ENCODE measurements around the gene CYREN. TPM values are rescaled to one million over a fixed set of nuclear protein-coding genes. Genes with fewer than 3 reads are reported as not detected.

The CYREN gene
- total and polyA plus RNA-seq, 2 of the 13 experiments (the other 11 are each of a cell fraction or from before 2014, with no cell fraction given), result 20.7 to 60.7 TPM

- TF ChIP-seq ZNF354B (CRISPR knock-in tag; IDR thresholded peaks at IDR 0.05), result no peak
- peak; percentile 61 for TF ChIP-seq RXRB (CRISPR knock-in tag; IDR thresholded peaks at IDR 0.05; ENCODE audit: borderline replicate concordance)
- peak; percentile 85 for TF ChIP-seq ARID4A (CRISPR knock-in tag; IDR thresholded peaks at IDR 0.05; ENCODE audit: borderline replicate concordance)
- TF ChIP-seq EED (CRISPR knock-in tag; IDR thresholded peaks at IDR 0.05), result no peak; the same call in 1 of the 2 replicates
- no peak for TF ChIP-seq TEAD2 (CRISPR knock-in tag; IDR thresholded peaks at IDR 0.05)
- TF ChIP-seq RAD51 (IDR thresholded peaks at IDR 0.05; ENCODE audit: borderline replicate concordance), result no peak
- peak; percentile 70; the same call in 1 of the 2 replicates for TF ChIP-seq ZZZ3 (CRISPR knock-in tag; IDR thresholded peaks at IDR 0.05; ENCODE audit: borderline replicate concordance)
- TF ChIP-seq SKI (IDR thresholded peaks at IDR 0.05; ENCODE audit: partially characterized antibody), result peak; percentile 80
- TF ChIP-seq ZNF431 (CRISPR knock-in tag; IDR thresholded peaks at IDR 0.05; ENCODE audit: borderline replicate concordance, low read depth), result 0 out of 2 replicates have a peak, but pooled peaks have one; percentile 76
- peak; percentile 55 for TF ChIP-seq MXD4 (CRISPR knock-in tag; IDR thresholded peaks at IDR 0.05)
- TF ChIP-seq SNRNP70 (IDR thresholded peaks at IDR 0.05; ENCODE audit: low read depth, low read length), result no peak
- no peak for TF ChIP-seq CENPT (CRISPR knock-in tag; IDR thresholded peaks at IDR 0.05; ENCODE audit: low read depth)
- TF ChIP-seq GATAD1 (CRISPR knock-in tag; IDR thresholded peaks at IDR 0.05), result peak; percentile 89
- TF ChIP-seq ZMYM2 (CRISPR knock-in tag; IDR thresholded peaks at IDR 0.05), result peak; percentile 82
- no peak for TF ChIP-seq ZC3H4 (CRISPR knock-in tag; IDR thresholded peaks at IDR 0.05; ENCODE audit: borderline replicate concordance)
- no peak for TF ChIP-seq ZNF841 (CRISPR knock-in tag; IDR thresholded peaks at IDR 0.05; ENCODE audit: borderline replicate concordance)
- TF ChIP-seq ZNF569 (CRISPR knock-in tag; IDR thresholded peaks at IDR 0.05; ENCODE audit: borderline replicate concordance), result no peak
- no peak for TF ChIP-seq MAFK (conservative IDR thresholded peaks at IDR 0.05 in 1 of 2, IDR thresholded peaks at IDR 0.05 in 1 of 2; ENCODE audit: low read length in 2 of 2)
- no peak; the same call in 1 of the 2 replicates for TF ChIP-seq TARDBP (CRISPR knock-in tag; IDR thresholded peaks at IDR 0.05)
- TF ChIP-seq DZIP1 (CRISPR knock-in tag; IDR thresholded peaks at IDR 0.05), result peak; percentile 83; the same call in 1 of the 2 replicates
- no peak for TF ChIP-seq ZNF484 (CRISPR knock-in tag; IDR thresholded peaks at IDR 0.05; ENCODE audit: borderline replicate concordance, low read depth)
- peak; percentile 99 for TF ChIP-seq GABPB1 (CRISPR knock-in tag; IDR thresholded peaks at IDR 0.05)
- TF ChIP-seq CEBPG (CRISPR knock-in tag; IDR thresholded peaks at IDR 0.05), result peak; percentile 46; the same call in 1 of the 2 replicates
- no peak for TF ChIP-seq MBNL3 (CRISPR knock-in tag; conservative IDR thresholded peaks at IDR 0.05)
Measured at GRCh38 chr7:135170274-135170997, at the start of gene CYREN (continued).
